Activated T-cell treated with anti-CD3 and anti-CD28 coated beads, Interleukin-2, amount 50 U/mL, for 72 hours (primary cell): ENCODE results near the gene PARD3B. TPM values are rescaled to one million over a fixed set of nuclear protein-coding genes. Genes with fewer than 3 reads are reported as not detected.
"Not testable (repeated sequence)": the region's sequence is repeated elsewhere in the genome, so short reads cannot be mapped to it uniquely, and the experiment has no call there.

Experiments
- ATAC-seq, 2 donors: fragments of 150-1000 bp; cut with Tn5 transposase; replicated peaks in 1 of 2; 2 replicates each; pipeline ENCODE4 v1.10.0; 2021; ENCODE audit warnings: moderate library complexity in 2 of 2, mild to moderate bottlenecking in 1 of 2
- DNase-seq, 2 donors: peaks; one replicate each; pipeline ENCODE4 v3.0.0; 2021 to 2022; ENCODE audit warnings: mixed read lengths in 1 of 2
- H3K27ac Mint-ChIP-seq: one replicate; pipeline ENCODE4 v1.8.0; 2022; ENCODE audit warnings: mild to moderate bottlenecking, moderate library complexity, mixed read lengths
- H3K27me3 Mint-ChIP-seq: one replicate; pipeline ENCODE4 v1.8.0; 2022; ENCODE audit warnings: low read depth, mixed read lengths
- H3K36me3 Mint-ChIP-seq, 2 donors: one replicate each; pipeline ENCODE4 v1.8.0; 2022; ENCODE audit warnings: mixed read lengths in 2 of 2, mild to moderate bottlenecking in 1 of 2; ENCODE audit not compliant: insufficient read depth in 2 of 2
- H3K4me1 Mint-ChIP-seq: one replicate; pipeline ENCODE4 v1.8.0; 2022; ENCODE audit warnings: low read depth, mixed read lengths
- H3K4me3 Mint-ChIP-seq, 2 donors: one replicate each; pipeline ENCODE4 v1.8.0; 2022; ENCODE audit warnings: mild to moderate bottlenecking in 2 of 2, mixed read lengths in 2 of 2, moderate library complexity in 2 of 2
- H3K9me3 Mint-ChIP-seq, 2 donors: one replicate each; pipeline ENCODE4 v1.8.0; 2022; ENCODE audit warnings: mixed read lengths in 2 of 2
- total RNA-seq, 2 donors: library from RNA; stranded (reverse); gene quantifications; one replicate each; pipeline ENCODE4 v1.2.3, GENCODE V29; 2022

The PARD3B gene
- total RNA-seq, 2 donors from 2014 or later, result 0.74 to 0.96 TPM

GRCh38 chr2:205216580-205216979 lies 671.3 kb downstream of the PARD3B start:
- H3K27ac Mint-ChIP-seq, result no peak overlapping the region
- no peak overlapping the region for H3K4me3 Mint-ChIP-seq
- no peaks in the 10 kb centered on the region for H3K4me1 Mint-ChIP-seq
- no peaks in the 10 kb centered on the region for H3K9me3 Mint-ChIP-seq
- no peaks in the 10 kb centered on the region for H3K27me3 Mint-ChIP-seq
- ATAC-seq (no peak), DNase-seq (no peak)
- H3K36me3 Mint-ChIP-seq, result no peaks in the 10 kb centered on the region

DNA sequence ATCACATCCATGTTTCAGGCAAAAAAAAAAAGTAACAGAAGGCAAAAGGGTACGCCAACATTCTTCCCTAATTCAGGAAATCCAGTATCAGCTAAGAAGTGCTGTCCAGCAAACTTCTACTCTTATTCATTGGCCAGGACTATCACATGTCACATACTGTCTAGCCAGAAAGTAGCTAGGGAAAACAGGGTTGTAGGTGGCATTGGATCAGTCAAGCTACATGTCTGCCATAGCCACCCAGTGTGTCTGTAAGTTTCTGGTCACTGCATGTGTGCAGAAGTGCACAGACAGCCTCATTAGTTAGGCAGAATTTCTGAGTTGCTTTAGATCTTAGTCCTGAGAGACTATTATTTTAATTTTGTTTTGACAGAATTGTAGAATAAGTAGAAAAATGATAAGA lies 671.7 kb downstream of the PARD3B start:
- DNase-seq (no peak), ATAC-seq (no peak)
- H3K4me1 Mint-ChIP-seq, result no peaks in the 10 kb centered on the region
- no peak overlapping the region for H3K4me3 Mint-ChIP-seq
- H3K27me3 Mint-ChIP-seq, result no peaks in the 10 kb centered on the region
- H3K27ac Mint-ChIP-seq, result no peak overlapping the region
- no peaks in the 10 kb centered on the region for H3K36me3 Mint-ChIP-seq
- no peaks in the 10 kb centered on the region for H3K9me3 Mint-ChIP-seq

GRCh38 chr2:205218056-205218455 lies 672.8 kb downstream of the PARD3B start:
- Mint-ChIP-seq H3K4me3 (no peak overlapping the region), H3K4me1 (no peaks in the 10 kb centered on the region), H3K9me3 (no peaks in the 10 kb centered on the region), H3K27me3 (no peaks in the 10 kb centered on the region), H3K27ac (no peak overlapping the region), H3K36me3 (no peaks in the 10 kb centered on the region)
- DNase-seq (no peak), ATAC-seq (no peak)

DNA sequence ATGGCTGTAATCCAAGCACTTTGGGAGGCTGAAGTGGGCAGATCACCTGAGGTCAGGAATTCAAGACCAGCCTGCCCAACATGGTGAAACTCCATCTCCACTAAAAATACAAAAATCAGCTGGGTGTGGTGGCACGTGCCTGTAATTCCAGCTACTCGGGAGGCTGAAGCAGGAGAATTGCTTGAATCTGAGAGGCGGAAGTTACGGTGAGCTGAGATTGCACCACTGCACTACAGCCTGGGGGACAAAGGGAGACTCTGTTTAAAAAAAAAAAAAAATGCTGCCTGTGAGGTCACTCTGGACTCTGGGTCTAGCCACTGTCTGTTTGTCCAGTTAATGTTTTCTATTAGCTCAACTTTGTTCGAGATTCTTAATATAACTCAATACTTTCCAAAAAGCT lies 673.5 kb downstream of the PARD3B start:
- not testable (repeated sequence) for ATAC-seq, H3K36me3 Mint-ChIP-seq, H3K27ac Mint-ChIP-seq, H3K27me3 Mint-ChIP-seq, H3K4me1 Mint-ChIP-seq, H3K9me3 Mint-ChIP-seq, DNase-seq, H3K4me3 Mint-ChIP-seq

GRCh38 chr2:205220559-205220958 lies 675.3 kb downstream of the PARD3B start:
- no peak overlapping the region for H3K4me3 Mint-ChIP-seq
- no peaks in the 10 kb centered on the region for H3K4me1 Mint-ChIP-seq
- ATAC-seq (no peak), DNase-seq (no peak)
- no peaks in the 10 kb centered on the region for H3K27me3 Mint-ChIP-seq
- H3K27ac Mint-ChIP-seq, result no peak overlapping the region
- no peaks in the 10 kb centered on the region for H3K36me3 Mint-ChIP-seq
- peaks cover 0 to 2% of the 10 kb centered on the region in 2 donors for H3K9me3 Mint-ChIP-seq

DNA sequence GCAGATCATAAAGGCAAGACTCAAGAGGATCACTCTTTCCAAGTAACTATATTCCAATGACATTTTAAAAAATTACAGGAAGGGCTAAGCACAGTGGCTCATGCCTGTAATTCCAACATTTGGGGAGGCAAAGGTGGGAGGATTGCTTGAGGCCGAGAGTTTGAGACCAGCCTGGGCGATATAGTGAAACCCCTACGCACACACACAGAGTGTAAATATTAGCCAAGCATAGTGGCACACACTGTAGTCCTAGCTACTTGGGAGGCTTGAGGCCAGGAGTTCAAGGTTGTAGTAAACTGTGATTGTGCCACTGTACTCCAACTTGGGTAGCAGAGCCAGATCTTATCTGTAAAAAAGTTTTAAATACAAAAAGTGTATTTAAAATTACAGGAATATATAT lies 686.8 kb downstream of the PARD3B start:
- DNase-seq (no peak), ATAC-seq (no peak)
- Mint-ChIP-seq H3K27ac (no peak overlapping the region), H3K36me3 (peaks cover 0 to 4% of the 10 kb centered on the region in 2 donors), H3K27me3 (no peaks in the 10 kb centered on the region), H3K9me3 (peaks cover 2 to 4% of the 10 kb centered on the region in 2 donors), H3K4me1 (no peaks in the 10 kb centered on the region), H3K4me3 (no peak overlapping the region)

GRCh38 chr2:205235434-205235833 lies 690.2 kb downstream of the PARD3B start:
- Mint-ChIP-seq H3K36me3 (peaks cover 0 to 4% of the 10 kb centered on the region in 2 donors), H3K4me3 (no peak overlapping the region), H3K27ac (no peak overlapping the region), H3K9me3 (peaks cover 2 to 4% of the 10 kb centered on the region in 2 donors), H3K27me3 (no peaks in the 10 kb centered on the region), H3K4me1 (no peaks in the 10 kb centered on the region)
- DNase-seq (no peak), ATAC-seq (no peak)

DNA sequence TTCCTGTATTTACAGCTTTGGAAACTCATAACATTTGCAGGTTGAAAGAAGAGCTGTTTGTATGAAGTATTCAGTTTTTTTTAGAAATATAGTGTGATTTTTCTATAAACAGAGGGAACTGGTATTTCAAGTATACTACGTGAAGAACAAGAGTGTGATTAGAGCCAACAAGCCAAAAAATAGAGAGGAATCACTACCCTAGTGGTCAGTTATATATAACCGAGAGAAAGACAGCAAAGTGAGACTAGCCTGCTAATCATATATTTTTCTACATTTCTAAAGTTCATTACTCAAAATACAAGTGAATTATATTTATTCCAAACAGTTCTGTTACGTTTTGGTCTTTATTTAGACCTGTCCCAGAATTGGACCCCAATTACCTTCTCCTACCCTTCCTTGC lies 692.2 kb downstream of the PARD3B start:
- Mint-ChIP-seq H3K36me3 (peaks cover 0 to 1% of the 10 kb centered on the region in 2 donors), H3K27ac (no peak overlapping the region), H3K4me1 (no peaks in the 10 kb centered on the region), H3K27me3 (no peaks in the 10 kb centered on the region), H3K4me3 (no peak overlapping the region), H3K9me3 (peaks cover 0 to 3% of the 10 kb centered on the region in 2 donors)
- ATAC-seq (no peak), DNase-seq (no peak)

- H3K36me3 Mint-ChIP-seq, result no peaks in the 10 kb centered on the region
- H3K27me3 Mint-ChIP-seq, result peaks cover 6% of the 10 kb centered on the region
- no peak overlapping the region for H3K27ac Mint-ChIP-seq
- no peaks in the 10 kb centered on the region for H3K9me3 Mint-ChIP-seq
- H3K4me3 Mint-ChIP-seq, result no peak overlapping the region
- ATAC-seq (no peak), DNase-seq (no peak)
- no peaks in the 10 kb centered on the region for H3K4me1 Mint-ChIP-seq
These were observed 699.7 kb downstream of the PARD3B start for GRCh38 chr2:205245001-205245400.

DNA sequence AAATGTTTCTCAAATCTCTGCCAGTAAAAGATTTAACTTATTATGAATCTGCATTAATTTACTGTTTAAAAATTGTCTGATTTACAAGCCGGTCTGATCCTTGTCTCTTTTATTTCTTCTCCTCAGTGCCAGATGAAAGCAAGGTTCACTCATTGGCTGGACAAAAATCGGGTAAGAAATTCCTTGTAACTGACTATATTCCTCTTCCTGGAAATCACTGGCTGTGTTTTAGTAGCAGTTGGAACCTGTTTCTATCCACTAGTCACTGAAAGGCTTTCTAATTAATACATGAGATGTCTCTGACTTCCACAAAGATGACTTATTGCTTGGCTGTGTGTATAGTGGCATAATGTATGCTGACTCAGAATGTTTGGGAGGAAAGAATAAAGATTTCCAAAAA lies 700.4 kb downstream of the PARD3B start:
- Mint-ChIP-seq H3K4me3 (no peak overlapping the region), H3K27me3 (peaks cover 6% of the 10 kb centered on the region), H3K9me3 (no peaks in the 10 kb centered on the region), H3K27ac (no peak overlapping the region), H3K4me1 (no peaks in the 10 kb centered on the region), H3K36me3 (no peaks in the 10 kb centered on the region)
- DNase-seq, result no peak
- no peak for ATAC-seq

DNA sequence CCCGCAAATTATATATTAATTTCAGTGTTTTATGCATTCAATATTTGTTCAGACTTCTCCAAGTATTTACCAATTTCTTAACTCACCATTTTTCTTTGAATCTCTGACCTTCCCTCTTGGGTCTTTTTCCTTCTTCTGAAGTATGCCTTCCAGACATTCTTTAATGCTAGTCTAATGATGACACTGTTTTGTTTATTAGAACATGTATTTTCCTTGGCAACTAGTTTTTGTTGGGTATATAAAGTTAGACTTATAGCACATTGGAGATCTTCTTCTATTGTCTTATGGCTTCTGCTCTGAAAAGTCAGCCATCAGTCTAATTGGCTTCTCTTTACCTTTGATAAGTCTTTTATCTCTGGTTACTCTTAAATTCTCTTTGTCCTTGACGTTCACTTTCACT lies 713.8 kb downstream of the PARD3B start:
- ATAC-seq (no peak), DNase-seq (no peak)
- H3K27ac Mint-ChIP-seq, result no peak overlapping the region
- H3K4me3 Mint-ChIP-seq, result no peak overlapping the region
- peaks cover 4 to 5% of the 10 kb centered on the region in 2 donors for H3K9me3 Mint-ChIP-seq
- H3K27me3 Mint-ChIP-seq, result no peaks in the 10 kb centered on the region
- no peaks in the 10 kb centered on the region for H3K36me3 Mint-ChIP-seq
- H3K4me1 Mint-ChIP-seq, result no peaks in the 10 kb centered on the region

GRCh38 chr2:205261516-205262020 lies 716.3 kb downstream of the PARD3B start:
- Mint-ChIP-seq H3K27me3 (no peaks in the 10 kb centered on the region), H3K9me3 (peaks cover 0 to 1% of the 10 kb centered on the region in 2 donors), H3K4me1 (no peaks in the 10 kb centered on the region), H3K4me3 (no peak overlapping the region), H3K27ac (no peak overlapping the region), H3K36me3 (no peaks in the 10 kb centered on the region)
- DNase-seq (no peak), ATAC-seq (no peak)

DNA sequence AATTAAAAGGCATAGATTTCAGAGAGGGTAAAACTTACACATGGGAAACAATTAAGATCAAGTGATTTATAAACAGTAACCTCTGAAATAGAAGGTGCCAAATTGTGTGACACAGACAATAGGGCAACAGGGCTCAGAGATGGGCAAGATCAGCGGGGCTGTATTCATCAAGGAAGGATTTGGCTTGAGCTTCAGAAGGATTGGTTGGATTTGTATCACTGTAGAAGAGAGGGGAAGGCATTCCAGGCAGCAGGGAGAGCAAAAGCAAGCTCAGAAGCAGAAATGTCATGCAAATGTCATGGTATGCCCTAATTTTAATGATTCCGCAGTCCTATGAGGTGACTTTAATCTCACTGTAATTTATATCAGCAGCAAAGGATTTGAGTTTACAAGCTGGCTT lies 722.0 kb downstream of the PARD3B start:
- no peak for ATAC-seq
- no peak overlapping the region for H3K4me3 Mint-ChIP-seq
- H3K4me1 Mint-ChIP-seq, result no peaks in the 10 kb centered on the region
- peaks cover 0 to 1% of the 10 kb centered on the region in 2 donors for H3K9me3 Mint-ChIP-seq
- H3K27me3 Mint-ChIP-seq, result no peaks in the 10 kb centered on the region
- no peak for DNase-seq
- no peak overlapping the region for H3K27ac Mint-ChIP-seq
- no peaks in the 10 kb centered on the region for H3K36me3 Mint-ChIP-seq

DNA sequence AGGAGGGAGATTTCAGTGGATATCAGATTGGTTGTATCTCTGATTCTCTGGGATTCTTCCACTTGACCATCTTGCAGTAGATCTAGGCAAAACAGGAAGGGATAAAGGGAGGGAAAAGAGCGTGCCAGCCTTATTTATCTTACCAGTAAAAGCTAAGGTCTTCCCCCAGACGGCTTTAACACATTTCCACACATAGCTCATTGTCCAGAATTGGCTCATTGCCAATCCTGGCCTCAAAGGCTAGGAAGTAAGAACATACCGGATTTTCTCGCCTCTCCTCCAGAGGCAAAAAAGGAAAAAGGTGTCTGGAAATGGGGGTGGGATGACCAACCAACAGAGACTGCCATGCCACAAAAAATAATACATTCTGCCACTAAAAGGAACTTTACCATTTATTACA lies 725.4 kb downstream of the PARD3B start:
- Mint-ChIP-seq H3K4me3 (no peak overlapping the region), H3K27ac (no peak overlapping the region), H3K4me1 (no peaks in the 10 kb centered on the region)

More for the DNA sequence above, 725.4 kb downstream of the PARD3B start:
- no peaks in the 10 kb centered on the region for H3K9me3 Mint-ChIP-seq
- H3K27me3 Mint-ChIP-seq, result no peaks in the 10 kb centered on the region
- no peak for DNase-seq
- H3K36me3 Mint-ChIP-seq, result no peaks in the 10 kb centered on the region
- no peak for ATAC-seq
